Testis (tissue), 2 donors: ENCODE results near the gene ACAA1.
"Not testable (repeated sequence)": the region's sequence is repeated elsewhere in the genome, so short reads cannot be mapped to it uniquely, and the experiment has no call there.

Experiments used
- POLR2A ChIP-seq: fragments of 450-650 bp; IDR thresholded peaks from one replicate; pipeline ENCODE4 v1.6.1; 2017; ENCODE audit warnings: antibody characterized with exemption, mild to moderate bottlenecking, moderate library complexity
- TF ChIP-seq, protein P1 (sequence below), 3 experiments: fragments of 450-650 bp in 2 of 3; fragments of 200-600 bp in 1 of 3; sonication (generic) in 1 of 3; IDR thresholded peaks; one replicate each; pipeline ENCODE4 v1.5.1; 2016 to 2019; ENCODE audit warnings: antibody characterized with exemption in 3 of 3, mild to moderate bottlenecking in 2 of 3, moderate library complexity in 1 of 3

GRCh38 chr3:38082296-38082695 is 54.6 kb downstream of the ACAA1 start:
- TF ChIP-seq, protein P1, sequence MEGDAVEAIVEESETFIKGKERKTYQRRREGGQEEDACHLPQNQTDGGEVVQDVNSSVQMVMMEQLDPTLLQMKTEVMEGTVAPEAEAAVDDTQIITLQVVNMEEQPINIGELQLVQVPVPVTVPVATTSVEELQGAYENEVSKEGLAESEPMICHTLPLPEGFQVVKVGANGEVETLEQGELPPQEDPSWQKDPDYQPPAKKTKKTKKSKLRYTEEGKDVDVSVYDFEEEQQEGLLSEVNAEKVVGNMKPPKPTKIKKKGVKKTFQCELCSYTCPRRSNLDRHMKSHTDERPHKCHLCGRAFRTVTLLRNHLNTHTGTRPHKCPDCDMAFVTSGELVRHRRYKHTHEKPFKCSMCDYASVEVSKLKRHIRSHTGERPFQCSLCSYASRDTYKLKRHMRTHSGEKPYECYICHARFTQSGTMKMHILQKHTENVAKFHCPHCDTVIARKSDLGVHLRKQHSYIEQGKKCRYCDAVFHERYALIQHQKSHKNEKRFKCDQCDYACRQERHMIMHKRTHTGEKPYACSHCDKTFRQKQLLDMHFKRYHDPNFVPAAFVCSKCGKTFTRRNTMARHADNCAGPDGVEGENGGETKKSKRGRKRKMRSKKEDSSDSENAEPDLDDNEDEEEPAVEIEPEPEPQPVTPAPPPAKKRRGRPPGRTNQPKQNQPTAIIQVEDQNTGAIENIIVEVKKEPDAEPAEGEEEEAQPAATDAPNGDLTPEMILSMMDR (IDR thresholded peaks at IDR 0.05) = not testable (repeated sequence)
- not testable (repeated sequence) for TF ChIP-seq POLR2A
